Activated effector memory CD4-positive, alpha-beta T cell treated with anti-CD3 and anti-CD28 coated beads, Interleukin-2, amount 50 U/mL, for 16 hours (primary cell): ENCODE results near the gene TBC1D19.

ENCODE experiments used
- DNase-seq: peaks from one replicate; pipeline ENCODE4 v3.0.0-alpha.2; 2020

Gene TBC1D19

DNA sequence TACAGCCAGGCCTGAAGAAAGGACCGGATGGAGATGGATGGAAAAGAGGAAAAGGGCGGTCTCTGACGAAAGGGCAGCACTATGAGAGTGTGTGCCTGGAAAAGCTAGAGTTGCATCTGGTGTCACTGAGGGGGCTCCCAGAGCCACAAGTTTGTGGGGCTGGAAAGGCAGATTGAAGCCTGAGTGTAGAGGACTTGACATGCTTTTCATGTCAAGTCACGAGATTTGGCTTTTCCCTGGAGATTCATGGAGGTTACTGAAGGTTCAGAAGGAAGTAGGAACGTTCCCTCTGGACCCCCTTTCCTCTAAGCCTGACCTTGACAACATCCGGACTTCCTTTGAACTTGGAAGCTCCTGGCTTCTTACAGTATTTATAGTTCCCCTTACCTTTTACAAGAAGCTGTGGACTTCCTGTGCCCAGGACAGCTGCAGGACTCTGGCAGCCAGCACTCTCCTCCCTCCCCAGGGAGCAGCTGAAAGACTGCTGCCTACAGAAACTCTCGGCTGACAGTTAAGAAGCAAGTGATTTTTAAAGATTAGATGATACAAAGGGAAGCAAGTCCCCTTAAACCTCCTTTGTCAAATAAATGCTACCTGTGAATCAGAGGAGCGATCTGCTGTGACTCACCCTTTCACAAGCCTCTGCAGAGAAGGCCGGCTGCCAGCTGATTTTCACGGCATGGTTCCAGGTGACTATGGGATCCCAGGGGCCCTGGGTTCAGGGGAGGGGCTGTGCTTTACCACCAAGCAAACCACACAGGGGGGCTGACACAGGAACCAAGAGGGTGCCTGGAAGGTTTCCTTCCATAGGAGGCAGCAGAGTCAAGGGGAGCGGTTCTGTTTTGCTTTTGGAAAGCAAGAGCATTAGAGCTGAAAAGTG, 203.8 kb downstream of the TBC1D19 start:
- peak; percentile 65 for DNase-seq

DNA sequence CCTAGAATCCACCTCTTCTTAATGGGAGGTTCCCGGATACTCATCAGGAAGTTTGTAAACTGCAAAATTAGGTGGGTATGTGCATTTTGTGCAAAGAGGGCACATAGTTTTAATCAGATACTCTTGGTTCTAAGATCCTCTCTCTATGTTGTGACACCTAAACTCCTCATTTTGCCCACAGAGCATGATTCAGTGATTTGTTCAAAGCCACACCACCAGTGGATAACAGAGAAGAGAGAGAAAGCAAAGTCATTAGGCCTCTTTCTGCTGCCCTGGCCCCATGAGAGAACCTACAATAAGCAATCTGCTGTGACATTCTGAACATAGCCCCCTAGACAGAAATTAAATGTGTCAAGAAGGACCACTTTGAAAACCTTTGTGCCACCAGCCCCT, 204.5 kb downstream of the TBC1D19 start:
- no peak for DNase-seq

GRCh38 chr4:26789208-26789607, 205.3 kb downstream of the TBC1D19 start:
- no peak for DNase-seq

- no peak for DNase-seq
Measured at GRCh38 chr4:26791346-26791745, 207.5 kb downstream of the TBC1D19 start.

DNA sequence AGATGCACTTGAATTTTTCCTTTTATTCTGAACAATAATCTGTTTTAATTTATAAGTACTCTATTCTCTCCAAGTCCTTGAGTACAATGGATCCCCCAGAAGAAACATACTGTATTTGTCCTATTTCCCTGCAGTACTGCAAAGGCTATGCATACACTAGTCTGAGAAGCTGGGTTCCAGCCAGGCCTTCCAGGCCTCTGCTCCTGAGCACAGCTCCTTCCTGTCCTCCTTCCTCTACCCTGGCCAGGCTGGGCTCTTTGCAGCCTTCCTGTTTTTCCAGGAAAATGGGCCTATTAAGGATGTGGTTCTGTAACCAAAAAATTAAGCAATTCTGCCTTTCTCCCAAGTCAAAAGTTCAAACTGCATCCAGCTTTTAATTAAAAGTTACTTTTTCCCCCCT, 208.8 kb downstream of the TBC1D19 start:
- DNase-seq = no peak

- DNase-seq = no peak
Measured at GRCh38 chr4:26793735-26794134, 209.9 kb downstream of the TBC1D19 start.

DNA sequence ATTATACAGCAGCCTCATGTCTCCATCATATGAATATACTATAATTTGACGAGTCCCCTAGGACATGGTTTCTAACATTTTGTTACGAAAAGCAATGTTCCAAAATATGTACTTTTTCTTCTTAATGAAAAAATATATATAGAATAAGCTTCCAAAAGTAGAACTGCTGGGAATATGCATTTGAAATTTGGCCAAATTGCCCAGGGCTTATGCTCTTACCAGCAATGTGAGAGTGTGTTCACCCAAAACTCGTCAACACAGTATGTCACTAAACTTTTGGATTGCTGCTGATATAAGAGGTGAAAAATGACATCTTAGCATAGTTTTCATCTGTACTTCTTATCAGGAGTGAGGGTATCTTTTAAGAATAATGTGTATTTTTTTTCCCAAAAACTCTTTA, 212.2 kb downstream of the TBC1D19 start:
- no peak for DNase-seq

- DNase-seq = no peak
Measured at GRCh38 chr4:26802790-26803189, 218.9 kb downstream of the TBC1D19 start.

GRCh38 chr4:26803211-26803861, 219.5 kb downstream of the TBC1D19 start:
- no peak for DNase-seq

- DNase-seq = no peak
Measured at GRCh38 chr4:26804451-26804850, 220.6 kb downstream of the TBC1D19 start.

DNA sequence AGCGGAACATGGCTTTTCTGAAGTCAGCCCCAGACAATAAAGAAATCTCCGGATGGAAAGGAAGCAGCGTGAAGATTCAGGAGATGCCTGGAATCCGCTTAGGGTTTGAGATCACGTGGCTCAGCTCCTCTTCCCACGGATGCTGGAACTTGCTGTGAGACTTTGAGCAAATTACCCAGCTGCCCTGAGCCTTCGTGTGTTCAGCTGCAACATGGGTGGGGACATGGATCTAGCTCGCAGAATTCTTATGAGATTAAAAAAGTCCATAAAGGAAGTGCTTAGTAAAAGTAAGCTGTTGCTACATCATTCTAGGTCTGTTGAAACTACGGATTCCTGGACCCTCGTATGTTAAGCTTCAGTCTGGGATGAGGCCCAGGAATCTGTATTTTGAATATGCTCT, 221.0 kb downstream of the TBC1D19 start:
- no peak for DNase-seq
